HG02571 (cell line): Measurements from ENCODE around the gene SLC6A6.

ENCODE experiments used
- ATAC-seq: cut with Tn5 transposase; IDR thresholded peaks from one replicate; pipeline ENCODE4 v1.9.1; 2021; ENCODE audit warnings: mild to moderate bottlenecking, moderate library complexity; ENCODE audit not compliant: unreplicated experiment

Gene SLC6A6

DNA sequence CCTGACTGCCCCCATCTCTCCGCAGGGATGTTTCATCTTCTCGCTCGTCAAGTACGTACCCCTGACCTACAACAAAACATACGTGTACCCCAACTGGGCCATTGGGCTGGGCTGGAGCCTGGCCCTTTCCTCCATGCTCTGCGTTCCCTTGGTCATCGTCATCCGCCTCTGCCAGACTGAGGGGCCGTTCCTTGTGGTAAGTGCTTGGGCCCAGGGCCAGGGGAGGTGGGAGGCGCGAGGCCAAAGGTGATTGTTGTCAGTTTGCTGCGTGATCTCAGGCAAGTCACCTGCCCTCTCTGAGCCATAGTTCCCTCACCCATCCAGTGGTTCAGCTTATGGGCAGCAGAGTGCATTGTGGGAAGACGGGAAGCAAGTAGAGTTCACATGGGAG, 79.2 kb downstream of the SLC6A6 start:
- ATAC-seq = no peak

DNA sequence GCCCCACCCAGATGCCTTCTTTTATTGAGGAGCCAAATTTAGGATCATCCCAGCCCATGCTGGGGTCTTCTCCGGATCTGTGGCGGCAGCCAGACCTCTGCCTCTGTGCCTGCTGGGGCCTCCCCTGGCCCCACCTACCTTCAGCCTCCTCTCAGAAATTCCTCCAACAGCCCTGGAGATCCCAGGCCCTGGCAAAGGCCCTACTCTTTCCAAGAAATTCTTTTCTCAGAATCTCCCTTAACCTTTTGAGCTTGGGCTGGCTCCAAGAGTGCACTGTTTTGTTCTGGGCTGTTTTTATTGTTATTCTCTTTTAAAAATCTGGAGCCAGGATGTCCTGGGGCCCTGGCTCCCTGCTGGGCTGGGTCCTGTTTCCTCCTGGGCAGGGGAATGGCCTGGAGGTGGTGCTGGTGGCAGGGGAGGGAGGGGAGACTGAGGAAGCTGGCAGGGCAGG, 79.9 kb downstream of the SLC6A6 start:
- ATAC-seq = no peak

DNA sequence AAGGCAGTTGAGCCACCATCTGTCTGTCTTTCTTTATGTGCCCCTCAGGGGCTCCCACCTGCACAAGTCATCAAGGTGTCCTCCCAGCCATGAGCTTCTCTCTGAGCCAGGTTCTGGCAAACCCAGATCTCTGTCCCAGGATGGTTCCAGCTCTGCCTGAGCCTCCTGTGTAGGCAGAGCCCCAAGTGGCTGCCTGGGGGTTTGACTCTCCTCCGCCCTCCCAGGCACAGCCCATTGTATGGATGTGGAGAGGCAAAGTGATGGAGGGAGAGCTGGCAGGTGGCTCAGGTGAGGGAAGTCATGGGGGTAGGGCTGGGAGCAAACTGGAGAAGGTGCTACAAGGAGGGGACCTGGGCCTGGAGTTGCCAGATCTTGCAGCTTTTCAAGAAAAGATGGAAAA, 80.9 kb downstream of the SLC6A6 start:
- no peak for ATAC-seq

DNA sequence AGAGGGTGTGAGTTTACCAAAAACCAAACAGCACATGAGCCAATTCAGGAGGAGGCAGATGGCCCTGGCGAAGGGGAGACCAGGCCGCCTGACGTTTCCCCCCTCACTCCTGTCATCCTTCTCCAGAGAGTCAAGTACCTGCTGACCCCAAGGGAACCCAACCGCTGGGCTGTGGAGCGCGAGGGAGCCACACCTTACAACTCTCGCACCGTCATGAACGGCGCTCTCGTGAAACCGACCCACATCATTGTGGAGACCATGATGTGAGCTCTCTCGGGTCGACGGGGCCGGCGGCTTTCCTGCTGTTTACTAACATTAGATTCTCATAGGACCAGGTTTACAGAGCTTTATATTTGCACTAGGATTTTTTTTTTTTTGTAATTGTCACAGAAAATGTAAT, 82.3 kb downstream of the SLC6A6 start:
- ATAC-seq = no peak

DNA sequence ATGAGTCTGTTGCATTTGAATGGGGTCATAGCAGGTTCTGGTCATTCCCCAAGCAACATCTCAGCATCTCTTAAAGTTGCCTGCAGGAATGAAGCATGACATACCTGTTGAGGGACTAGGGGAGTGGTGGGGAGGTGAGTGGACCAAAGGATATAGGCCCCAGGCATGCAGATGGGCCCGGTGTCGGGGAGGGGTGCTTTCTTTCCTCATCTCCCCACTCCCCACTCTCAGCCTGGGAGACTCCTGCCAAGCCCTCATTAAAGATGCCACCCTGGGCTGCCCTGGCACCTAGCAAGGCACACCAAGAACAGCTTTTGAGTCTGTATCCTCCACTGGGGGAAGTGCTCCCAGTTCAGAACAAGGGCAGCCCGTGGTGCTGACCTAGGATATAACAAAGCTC, 83.6 kb downstream of the SLC6A6 start:
- no peak for ATAC-seq

DNA sequence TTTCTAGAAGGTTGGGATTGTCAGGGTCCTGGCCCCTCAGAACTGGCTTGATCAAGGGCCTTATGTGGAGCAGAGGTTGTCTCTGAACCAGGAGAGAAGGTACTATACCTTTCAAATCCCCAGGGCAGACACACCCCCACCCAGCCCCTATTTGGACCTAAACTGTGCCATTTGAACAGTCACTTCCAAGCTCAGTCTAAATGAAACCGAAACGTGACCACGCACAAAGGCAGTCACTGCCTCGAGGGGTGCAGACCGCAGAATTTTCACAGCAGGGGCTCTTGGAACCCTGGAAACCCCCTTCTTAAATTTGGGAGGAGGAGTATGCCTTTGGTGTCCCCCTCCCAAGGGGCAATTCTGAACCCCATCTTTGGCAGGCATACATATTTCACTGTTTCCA, 84.1 kb downstream of the SLC6A6 start:
- peak; percentile 65 for ATAC-seq

DNA sequence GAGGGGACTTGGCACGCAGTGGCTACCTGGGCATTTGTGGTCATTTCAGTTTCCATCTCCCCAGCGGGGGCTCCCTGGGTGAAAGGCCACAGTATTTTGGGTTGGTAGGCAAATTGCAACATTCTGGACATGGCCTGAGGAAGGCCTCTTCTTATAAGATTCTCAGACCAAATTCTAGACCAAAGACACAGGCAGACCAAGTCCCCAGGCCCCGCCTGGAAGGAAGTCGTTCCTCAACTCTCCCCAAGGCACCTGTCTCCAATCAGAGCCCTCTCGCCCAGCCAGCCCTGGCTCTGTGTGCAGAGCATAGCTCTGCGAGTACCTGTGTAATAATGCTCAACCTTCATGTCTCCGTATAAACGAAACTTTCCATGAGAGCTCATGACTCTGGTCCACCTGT, 84.7 kb downstream of the SLC6A6 start:
- ATAC-seq = no peak

DNA sequence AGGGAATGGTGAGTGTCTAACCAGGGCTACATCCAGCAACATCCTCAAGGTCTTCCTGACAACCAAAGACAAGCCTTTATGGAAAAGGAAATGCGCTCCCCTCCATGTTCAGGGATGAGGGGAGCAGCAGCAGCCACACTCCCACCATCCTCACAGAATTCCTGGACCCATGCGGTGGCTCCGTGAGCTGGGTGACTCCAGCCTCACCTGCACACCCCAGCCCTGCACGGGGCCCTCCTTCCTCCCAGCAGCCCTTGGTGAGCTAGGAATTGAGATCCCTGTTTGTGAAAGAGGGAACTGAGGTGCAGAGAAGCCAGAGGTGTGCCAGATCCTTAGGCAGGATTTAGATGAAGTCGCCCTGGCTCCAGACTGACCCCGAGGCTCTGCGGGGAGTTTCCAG, 85.4 kb downstream of the SLC6A6 start:
- no peak for ATAC-seq

DNA sequence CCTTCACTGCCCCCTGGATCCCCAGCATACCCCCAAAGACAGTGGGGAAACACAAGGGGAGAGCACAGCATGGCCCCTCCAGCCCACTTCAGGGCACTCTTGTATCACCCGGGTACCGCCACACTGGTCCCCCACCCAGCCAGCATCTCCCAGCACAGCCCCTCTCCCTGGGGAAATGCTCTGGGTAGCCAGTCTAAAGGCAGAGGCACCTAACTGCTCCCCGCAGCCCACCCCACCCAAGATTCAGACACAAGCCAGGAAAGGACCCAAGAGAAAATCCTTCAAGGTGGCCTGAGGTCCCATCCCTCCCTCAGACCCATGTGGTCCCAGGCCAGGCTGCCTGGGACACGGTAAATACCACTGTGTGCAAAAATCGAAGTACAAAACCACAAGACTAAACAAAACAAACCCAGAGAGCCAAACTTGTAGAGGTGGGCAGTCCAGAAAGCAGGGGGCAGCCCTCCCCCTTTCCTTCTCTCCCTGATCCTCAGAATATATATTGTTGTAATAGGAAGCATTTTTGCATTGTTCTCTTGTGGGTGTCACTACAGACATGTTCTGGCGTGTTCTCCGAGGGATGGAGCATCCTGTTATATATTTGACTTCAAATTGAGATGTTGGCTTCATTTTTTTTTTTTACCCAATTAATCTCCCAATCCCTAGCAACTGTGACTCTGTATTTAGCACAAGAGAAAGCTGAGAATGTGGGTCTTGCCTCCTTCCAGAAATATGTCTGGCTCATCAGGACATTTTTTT, 86.1 kb downstream of the SLC6A6 start:
- no peak for ATAC-seq

DNA sequence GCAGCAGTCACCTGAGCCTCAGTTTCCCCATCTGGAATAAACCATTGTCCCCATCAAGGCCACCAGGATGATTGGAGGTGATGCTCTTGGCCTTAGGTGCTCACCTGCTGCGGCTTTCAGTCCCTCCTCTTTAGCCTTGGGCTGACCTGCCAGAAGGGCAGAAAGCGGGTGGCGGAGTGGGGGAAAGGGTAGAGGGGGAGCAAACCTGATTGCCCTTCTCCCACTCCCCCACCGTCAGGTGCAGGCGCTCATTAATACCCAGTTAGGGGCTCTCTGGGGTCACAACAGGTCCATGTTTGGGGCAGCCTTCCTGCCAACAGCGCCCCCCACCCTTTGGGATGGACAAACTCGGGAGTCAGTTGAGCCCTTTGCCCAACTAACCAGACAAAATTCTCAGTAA, 87.2 kb downstream of the SLC6A6 start:
- no peak for ATAC-seq

DNA sequence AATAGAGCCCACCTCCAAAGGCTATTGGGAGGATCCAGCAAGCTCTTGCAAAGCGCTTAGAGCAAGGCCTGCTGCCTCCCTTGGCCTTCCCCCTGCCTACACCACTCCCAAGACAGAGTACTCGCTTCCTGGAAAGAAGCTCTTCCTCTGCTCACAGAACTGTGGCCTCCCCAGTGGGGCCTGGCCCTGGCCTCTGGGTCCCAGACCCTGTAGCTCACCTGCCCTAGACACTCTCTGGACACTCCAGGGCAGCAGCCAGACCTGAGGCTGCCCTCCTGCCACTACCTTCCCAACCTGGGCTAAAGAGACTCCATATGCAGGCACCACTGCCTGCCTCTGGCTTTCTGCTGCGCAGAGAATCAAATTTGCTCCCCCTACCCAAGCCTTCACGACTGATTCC, 87.8 kb downstream of the SLC6A6 start:
- ATAC-seq = no peak

DNA sequence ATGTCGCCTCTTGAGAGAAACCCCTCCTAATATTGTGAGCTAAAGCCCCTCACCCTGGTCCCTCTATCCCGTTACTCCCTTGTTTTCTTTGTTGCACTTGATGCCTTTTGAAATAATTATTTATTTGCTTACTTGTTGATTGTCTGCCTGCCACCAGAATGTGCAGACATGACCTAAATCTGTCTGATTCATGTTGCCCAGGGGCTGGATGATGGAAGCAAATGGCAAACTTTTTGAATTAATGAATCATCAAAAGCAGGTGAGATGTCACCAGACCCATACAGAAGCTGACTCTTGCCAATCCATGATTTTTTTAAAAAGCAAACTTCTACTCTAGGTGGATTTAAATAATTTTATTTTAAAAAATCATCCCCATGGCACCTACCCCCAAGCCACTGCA, 88.4 kb downstream of the SLC6A6 start:
- no peak for ATAC-seq

DNA sequence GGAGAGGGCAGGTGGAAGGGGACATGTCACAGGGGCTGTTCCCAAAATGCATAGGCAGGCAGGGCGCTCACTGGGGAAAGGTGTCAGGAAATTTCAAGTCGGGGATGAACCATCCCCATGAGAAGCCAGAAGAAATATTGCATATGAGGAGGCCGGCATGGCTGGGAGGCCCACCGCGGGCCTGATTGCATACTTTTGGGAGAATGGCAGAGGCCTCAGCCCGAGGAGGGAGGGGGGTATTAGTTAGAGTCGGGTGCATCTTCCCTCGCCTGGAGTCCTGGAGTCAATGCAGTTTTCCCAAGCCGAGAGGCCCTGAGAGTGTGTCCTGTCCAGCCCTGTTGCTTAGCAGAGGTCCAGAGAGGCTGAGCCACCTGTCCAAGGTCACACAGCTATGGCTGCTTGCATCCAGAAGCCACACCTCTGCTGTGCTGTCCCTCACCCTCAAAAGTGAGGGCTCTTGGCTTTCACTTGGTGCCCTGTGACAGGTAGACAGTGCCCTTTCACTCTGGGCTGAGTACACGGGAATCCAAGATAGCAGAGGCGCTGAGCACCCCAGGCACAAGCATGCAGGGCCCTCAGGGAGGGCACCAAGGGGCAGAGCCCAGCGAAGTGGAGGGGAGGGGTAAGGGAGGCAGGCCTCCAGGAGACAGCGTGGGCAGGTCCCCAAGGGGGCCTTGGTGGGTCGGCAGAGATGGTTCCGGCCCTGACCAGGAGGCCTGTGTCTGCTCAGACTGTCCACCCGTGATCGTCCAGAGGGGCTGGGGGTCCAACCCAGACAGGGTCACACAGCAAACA, 89.2 kb downstream of the SLC6A6 start:
- no peak for ATAC-seq

DNA sequence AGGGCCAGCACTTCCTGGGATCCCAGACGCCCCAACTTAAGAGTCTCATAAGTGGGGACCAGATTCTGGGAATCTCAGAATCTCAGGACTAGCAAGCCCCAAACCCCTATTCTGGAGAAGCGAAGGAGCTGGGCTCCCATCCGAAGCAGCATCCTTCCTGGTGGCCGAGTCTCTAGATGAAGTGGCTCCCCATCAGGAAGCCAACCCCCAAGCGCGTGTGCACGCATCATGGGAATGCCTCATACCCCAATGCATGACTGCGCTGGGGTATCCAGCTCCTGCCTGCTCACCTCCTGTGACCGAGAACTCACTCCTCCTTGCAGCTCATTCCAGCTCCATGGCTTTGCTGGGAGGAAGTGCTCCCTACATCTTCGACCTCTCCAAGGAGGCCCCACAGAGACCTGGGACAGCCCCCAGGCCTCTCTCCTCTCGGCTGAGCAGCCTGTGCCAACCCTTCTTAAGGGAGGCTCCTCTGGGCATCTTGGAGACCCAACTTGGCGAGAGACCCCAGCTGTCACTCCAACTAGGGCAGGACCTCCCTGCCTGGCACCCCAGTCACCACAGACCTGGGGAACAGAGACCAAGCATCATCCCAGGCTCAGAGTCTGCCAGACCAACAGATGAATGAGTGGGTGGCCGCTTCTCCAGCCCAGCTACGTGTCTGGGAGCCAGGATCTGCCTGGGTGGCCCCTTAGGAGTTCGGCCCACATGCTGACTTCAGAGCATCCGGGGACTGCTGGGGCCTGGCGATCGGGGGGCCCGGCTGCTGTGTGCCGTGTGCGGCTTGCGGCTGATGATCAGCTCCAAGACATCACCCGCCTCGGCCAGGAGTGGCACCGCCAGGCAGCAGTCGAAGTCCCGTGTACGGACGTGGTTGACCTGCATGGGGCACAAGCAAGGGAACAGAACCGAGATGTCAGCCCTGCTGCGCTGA, 90.8 kb downstream of the SLC6A6 start:
- no peak for ATAC-seq

DNA sequence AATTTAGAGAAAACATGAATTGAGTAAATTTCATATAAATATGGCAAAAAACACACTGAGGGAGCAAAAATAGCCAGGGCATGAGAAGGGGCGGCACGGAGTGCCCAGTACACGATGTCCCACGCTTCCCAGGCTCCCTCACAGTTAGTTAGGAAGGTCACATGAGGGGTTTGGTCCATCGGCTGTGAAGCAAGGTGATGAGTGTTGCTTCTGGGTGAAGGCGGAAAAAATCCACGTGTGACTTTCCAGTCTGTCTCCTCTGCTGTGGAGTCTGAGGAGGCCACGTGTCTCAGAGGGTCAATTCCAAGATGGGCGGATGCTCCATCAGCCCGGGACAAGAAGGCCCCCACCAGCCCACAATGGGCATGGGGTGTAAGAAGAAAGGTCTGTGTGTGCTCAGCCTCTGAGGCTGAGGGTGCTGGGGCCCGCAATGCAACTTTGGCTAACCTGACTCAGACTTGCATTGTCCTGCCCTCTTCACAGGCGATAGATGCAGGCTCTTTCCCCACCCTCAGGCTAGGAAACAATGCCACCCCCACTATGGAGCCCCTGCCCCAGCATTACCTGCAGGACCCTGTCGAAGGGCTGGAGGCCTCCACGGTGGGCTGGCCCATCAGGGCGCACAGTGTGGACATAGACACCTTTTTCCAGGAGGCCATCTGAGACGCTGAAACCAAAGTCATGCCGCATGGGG, 92.0 kb downstream of the SLC6A6 start:
- no peak for ATAC-seq

DNA sequence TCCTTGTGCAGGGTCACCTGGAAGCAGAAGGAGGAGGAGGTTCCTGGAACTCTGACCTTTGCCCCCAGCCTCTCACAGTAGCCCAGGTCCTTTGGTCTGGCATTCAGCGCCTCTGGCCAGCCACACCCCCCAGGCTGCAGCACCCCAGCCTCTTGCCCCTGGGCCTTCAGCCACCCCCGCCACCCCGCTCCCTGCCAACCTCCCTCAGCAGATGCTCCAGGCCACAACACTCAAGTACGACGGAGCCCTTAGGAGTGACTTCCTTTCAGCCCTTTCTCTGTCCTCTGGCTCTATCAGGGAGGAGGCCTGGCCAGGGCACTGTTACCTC, 92.5 kb downstream of the SLC6A6 start:
- ATAC-seq = no peak

DNA sequence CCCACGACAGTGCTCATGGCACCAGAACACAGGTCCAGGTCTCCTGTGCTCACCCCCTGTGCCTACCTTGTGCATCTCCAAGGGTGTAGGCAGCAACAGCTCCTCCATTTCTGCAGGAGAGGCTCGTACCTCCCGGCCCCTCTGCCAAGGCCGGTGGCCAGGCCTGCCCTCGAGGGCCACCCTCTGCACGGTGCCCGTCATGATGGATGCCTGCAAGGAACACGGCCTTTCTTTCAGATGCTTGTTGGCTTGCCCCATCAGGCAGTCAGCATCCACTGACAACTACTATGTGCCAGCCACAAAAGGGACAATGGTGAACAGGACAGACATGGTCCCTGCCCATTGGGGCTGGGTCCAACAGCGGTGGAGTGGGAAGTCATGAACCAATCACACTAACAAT, 93.9 kb downstream of the SLC6A6 start:
- no peak for ATAC-seq

DNA sequence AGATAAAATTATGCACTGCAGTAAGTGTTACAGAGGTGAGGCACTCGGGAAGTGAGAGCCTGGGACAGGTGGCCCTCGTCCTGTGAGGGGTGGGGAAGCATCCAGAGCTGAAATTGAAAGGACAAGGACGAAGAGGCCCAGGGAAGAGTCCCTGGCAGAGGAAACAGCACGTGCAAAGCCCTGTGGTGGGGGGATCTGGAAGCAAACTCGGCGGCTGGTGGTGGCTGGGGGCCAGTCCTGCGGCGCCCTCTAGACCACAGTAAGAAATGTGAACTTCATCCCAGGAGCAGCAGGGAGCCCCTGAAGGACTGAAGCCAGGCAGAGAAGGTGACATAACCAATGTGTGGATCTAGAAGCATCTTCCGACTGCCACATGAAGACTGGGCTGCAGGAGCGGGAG, 94.9 kb downstream of the SLC6A6 start:
- ATAC-seq = no peak

DNA sequence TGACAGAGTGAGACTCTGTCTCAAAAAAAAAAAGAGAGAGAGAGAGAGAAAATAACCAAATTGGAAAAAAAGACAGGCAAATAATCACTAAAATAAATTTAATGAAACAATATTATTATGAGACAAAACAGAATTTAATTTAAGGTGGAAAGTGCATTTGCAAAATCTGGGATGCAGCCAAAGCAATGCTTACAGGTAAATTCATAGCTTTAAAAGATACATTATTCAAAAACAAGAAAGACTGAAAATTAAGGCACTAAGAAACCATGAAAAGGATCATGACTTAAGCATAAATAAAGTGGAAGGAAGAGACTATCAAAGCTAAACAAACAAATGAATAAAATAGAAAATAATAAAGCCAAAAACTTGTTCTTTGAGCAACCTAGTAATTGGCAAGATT, 100.1 kb downstream of the SLC6A6 start:
- ATAC-seq = no peak

DNA sequence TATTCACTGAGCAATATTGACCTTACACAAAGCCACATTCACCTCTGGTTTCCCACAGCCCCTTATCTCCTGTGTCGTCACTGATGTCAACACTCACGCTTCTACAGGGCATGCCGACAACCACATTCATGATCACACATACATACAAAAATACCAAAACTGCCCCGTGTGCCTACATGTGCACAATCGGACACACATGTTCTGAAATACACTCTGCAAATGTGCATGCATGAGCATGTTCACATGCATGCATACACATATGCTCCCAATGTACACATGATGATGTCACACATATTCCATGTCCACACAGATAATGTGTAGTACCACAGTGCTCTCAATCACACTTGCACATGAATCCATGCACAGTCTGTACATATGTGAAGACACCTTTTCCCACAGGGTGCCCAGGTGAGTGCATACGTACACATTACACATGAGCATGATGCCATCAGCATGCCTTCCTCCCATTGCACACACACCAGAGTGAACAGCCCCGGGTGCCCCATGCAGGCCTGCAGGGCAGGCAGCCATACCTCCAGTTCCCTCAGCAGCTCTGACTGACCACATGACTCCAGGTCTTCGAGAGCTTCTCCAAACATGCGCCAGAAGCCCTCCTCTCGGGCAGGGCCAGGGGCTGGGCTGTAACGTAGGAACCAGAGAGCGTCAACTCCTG, 100.8 kb downstream of the SLC6A6 start:
- ATAC-seq = no peak
